ENCODE data around the gene COMP.

- TF ChIP-seq CTCF (IDR thresholded peaks at IDR 0.05; ENCODE audit: insufficient read depth, low read depth, low read length) (no peak), EZH2 (IDR thresholded peaks at IDR 0.05; ENCODE audit: insufficient read depth, low read length) (no peak)
Measured at GRCh38 chr19:18777301-18778075, 13.6 kb downstream of the COMP start.
